OCI-M2 (cell line): Measurements from ENCODE around the gene SORBS1.

Experiments
- DNase-seq: peaks from one replicate; lab custom pipeline; 2025; ENCODE audit not compliant: unreplicated experiment; lab: John Stamatoyannopoulos, UW

The SORBS1 gene

DNA sequence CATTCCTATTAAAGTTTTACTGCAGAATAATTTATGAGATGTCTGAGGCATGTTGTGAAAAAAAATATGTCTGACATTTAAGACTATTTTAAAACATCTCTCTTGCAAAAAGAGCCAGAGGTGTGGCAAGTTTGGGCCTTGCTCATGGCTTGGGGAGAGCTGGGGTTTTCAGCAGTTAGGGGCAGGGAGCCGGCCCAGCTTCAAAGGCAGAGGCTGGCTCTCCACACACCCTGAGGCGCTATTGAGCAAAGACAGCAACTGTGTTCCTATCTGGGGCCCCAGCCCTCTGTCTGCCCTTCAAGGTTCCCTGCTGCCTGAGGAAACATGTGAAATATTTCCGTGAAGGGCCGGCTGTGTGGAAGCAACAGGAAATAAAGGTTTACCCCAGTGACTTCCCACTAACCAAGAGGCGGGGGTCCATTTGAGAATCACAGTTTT, 94.0 kb downstream of the SORBS1 start:
- no peak for DNase-seq

DNA sequence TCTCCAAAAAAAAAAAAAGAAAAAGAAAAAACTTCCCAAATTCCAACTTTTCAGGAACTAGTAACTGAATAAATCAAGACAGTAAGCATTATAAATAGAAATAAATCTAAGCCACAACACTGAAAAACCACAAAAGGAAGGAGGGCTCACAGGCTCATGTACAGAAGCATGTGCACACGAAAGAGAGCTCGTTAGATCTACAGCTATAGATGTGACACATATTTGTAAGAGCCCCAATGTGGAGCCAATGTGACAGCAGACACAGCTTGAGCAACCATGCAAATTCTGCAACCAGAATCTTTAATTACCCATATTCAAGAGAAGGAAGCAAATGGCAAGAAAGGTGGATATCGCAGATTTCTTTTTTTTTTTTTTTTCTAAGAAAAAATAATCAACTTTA, 94.7 kb downstream of the SORBS1 start:
- DNase-seq, result no peak

DNA sequence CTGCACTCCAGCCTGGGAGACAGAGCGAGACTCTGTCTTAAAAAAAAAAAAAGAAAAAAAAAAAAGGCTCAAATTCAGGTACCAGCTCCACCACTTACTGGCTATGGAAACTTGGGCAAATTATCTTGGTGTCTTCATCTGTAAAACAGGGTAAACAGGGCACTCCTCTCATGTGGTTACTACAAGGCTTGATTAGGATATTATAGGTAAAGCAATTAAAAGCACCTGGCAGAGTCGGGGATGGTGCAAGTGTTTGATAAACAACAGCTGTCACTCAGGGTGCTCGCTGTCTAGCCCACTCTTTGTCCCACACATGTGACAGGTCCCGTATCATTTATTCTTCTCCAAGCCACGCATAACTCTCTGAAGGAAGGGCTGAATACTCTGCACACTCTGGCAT, 96.9 kb downstream of the SORBS1 start:
- no peak for DNase-seq

DNA sequence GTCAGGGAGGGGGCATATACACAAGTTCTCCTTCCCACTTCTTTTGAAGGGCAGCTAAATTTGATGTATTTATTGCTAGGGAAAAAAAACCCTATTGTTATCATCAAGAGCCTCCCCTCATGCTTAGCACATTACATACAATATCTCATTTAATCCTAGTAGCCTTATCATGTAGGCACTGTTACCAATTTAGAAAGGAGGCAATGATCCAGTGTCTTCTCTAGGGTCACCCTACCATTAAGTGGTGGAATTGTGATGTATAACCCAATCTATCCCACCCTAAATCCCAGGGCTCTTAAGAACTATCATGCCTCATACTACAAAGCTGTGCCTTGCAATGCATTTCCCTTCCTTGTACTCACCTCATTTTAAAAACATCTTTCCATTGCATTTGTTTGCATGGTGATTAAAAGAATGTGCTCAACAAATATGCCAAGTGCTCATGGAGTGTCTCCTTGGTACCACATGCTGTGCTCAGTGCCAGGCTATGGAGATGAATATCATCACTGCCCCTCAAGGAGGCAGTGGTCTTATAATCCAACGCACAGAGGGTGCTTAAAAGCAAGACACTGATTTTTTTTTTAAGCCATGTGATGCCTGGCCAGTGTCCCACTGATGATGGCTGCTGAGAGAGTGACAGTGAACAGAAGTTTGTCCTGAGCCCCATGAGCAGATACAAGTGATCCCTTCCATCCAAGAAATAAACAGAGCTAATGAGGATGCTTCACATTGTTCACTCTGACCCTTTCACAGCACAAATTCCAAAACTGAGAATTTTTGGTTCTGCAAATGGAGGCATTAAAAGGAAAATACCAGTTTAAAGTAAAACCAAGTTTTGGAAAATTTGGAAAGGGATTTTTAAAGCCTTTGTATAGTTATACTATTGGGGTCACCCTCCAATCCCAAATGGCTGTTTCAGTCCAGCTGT, 98.2 kb downstream of the SORBS1 start:
- DNase-seq, result no peak

DNA sequence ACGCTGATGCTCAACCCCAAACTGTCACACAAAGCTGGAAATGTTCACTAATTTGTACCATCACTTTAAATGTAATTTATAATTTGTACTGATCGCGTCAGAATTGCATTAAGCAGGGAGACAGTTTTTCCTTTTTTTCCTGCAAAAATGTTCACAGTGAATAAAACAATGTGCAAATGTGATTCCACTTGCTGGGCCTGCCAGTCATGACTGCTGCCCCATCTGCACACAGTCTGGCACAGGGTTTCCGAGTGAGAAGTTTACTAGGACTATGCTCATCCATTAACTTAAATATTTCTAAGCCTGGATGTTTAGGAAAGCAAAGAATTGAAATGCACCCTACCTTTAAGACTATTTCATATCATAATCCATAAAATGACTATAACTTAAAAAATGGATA, 99.6 kb downstream of the SORBS1 start:
- no peak for DNase-seq

DNA sequence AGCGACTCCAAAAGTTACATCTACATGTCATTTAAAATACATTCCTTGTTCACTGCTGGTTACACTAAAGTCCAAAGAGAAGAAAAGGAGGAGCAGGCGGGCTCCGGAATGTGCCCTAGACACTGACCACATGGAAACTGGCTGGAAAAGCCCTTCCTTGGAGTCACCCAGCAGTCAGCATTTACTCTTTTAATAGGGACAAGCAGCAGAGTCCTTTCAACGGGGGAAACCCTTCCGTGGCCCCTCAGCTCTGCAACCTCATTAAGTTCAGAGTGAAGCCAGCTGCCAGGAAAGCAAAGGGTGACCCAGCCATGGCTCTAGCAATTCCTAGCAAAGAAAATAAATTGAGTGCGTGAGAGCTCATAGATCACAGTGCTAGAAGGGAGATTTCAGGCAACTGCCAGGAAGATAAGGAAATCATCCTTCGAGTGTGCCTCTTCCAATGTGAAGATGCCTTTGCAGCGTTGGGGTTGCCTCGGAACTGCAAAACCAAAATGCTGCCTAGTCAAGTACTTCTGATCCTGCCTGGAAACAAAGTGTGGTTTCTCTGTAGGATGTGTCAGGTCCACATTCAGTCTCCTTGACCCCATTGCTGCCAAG, 101.6 kb downstream of the SORBS1 start:
- no peak for DNase-seq

DNA sequence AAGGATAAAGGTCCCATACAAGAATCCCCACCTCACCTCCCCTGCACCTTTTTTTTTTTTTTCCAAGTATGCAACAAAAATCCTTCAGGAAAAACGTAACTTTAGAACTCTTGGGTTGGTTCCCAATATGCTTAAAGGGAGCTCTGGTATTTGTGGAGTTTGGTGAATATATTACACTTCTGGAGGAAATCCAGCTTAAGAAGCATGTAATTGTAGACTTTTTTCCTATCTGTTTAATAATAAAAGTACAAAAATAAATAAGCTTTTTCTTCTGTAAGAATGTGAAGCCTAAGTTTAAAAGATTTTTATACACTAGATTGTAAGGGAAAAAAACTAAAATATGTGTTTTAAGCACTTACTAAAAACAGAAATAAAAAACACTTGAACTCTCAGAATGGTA, 102.3 kb downstream of the SORBS1 start:
- no peak for DNase-seq

DNA sequence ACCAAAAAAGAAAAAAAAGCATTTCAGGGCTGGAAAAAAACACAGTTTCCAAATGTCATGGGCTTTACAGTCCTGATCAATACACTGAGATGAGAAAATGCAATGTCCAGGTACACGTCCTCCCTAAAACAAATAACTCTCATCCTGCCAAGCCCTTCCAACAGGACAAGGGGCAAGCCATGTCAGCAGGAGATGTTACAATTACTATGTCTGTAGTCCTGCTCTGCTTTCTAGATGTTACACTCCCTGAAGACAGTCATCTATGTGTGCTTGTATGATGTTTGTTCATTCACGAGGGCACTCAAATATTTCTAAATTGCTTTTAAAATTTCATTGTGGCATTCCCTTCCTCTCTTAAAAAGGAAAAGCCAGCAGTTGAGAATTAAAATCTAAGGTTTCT, 103.2 kb downstream of the SORBS1 start:
- no peak for DNase-seq

DNA sequence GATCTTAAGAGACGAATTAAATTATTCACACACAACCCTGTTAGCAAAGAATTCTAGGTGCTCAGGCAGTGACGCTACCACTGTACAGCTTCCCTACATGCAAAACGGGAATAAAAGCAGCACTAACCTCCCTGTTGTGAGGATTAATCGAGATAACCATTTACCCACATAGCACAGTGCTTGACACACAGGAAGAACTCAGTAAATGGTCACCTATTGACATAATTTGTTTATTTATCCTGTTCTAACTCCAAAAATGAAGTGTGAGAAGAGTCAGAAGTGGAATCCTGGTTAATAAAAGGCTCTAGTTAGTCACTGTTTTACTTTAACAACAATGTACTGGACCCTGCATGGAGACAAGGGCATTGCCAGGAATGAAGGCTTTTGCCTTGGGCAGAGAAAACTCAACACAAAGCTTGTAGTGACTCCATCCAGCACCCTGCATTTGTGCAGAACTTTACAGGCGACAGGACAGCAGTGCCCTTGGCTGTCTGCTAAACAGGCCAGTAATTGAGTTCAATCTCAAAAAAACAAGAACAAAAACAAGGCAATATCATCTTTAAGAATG, 103.8 kb downstream of the SORBS1 start:
- no peak for DNase-seq

DNA sequence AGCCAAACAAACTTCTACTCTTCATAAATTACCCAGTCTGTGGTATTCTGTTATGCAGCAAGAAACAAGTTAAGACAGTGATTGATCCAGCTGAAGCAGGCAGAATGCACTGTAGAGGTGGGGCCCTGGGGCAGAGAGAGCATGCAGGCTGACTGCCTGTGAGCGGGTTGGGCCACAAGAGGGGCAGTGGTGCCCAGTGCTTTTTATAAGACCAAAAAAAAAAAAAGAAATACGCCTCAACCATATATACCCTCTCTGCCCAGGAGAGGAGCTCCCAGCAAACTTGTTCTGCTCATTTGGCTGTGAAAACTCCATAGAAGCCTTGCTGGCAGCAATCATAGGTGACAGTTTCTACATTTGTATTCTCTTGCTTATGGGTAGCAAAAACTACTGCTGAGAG, 104.7 kb downstream of the SORBS1 start:
- no peak for DNase-seq

DNA sequence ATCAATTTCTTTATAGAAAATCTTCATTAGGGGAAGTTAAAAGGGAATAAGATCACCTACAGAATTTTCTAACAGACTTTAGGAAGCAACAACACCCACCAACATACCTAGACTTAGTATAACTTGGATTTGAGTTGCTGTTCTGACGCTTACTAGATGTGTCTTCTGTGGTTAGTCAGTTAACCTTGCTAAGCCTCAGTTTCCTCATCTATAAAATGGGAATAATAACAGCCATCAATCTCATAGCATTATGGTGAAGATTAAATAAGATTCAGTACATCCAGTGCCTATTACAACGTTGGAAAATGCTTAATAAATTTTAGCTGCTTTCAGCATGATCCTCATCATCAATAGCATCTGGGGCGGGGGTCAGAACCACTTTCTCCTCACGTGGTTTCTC, 106.2 kb downstream of the SORBS1 start:
- no peak for DNase-seq

DNA sequence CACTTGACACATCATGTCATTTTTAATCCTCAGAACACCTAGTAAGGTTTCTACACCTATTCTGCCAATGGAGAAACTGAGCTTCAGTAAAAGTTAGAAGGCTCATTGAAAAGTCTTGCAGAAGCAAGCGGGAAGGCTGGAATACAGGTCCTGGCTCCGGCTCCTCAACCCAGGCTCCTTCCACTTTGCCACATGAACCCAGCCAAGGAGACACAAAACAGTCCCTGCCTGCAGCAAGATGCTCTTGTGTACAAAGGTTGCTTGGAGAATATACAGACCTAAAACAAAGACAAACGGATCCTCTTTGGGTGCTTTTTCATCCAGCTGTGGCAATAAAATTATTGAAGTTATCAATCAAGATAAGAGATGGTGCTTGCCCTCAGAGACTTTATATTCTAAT, 106.8 kb downstream of the SORBS1 start:
- no peak for DNase-seq

DNA sequence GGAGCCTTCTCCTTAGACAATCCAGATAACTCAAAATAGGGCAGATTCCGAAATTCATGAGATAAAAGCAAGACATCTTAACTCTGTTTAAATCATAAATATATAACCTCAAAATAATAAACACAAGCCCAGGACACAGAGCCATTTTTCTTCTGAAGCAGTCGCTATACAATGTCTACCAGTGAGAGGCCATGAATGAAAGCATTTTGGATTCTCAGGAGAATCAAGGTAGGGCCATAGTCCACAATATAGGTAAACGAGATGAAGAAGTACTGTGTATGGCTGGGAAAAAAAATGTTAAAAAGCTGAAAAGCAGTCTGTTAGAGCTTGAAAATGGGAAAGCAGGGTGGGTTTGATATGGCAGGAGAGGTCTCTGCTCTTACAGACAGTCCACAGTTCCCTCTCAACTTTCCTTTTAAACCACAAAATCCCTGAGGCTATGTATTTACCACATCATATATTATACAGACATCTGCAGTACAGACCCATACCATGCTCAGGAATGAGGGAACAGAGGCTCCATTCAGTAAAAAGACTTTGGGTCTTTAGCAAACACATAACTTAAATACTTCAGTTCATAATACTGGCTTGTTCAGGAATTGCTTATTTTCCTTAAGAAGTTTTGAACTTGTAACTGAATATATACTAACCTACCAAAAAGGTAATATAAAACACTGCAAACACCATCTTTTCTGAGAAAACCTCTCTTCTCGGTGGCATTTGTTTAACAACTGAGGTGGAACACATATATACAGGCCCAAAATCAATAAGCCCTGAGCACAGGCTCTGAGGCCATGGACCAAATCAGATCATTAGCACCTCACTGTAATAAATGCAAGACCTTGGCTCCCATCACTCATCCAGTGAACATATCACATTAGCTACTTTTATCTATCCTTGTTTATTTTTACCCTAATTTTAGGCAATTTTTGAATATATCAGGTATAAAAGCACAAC, 109.3 kb downstream of the SORBS1 start:
- no peak for DNase-seq

DNA sequence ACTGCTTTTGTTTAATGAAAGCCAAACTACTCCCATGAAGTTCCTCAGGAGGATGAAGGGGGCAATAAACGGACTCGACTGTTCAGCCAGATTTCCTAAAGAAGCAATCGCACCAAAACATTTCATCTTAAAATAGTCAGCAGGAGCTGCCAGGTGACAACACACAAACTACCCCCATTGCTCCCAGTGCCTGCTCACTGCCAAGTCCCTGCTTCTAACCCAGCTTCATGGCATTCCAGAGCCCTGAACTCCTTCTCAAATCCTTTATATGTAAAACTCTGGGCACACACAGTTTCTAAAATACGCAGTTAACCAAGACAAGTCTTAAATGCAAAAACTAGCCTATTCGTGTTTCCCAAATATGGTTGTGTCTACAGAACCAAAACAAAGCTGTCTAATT, 110.0 kb downstream of the SORBS1 start:
- no peak for DNase-seq

DNA sequence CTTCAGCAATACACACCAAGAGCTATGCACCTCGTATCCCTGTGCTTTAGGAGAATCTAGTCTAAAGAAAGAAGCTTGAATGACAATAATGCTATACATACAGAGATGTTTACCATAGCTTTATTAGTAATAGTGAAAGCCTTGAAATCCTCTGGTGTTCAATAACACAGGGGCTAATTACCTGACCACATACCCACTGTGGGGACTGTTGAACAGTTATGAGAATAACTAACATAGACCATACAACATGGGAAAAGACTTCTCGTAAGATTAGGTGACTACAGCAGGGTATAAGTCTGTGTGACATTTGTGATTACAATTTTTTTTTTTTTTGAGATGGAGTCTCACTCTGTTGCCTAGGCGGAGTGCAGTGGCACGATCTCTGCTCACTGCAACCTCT, 111.0 kb downstream of the SORBS1 start:
- no peak for DNase-seq

DNA sequence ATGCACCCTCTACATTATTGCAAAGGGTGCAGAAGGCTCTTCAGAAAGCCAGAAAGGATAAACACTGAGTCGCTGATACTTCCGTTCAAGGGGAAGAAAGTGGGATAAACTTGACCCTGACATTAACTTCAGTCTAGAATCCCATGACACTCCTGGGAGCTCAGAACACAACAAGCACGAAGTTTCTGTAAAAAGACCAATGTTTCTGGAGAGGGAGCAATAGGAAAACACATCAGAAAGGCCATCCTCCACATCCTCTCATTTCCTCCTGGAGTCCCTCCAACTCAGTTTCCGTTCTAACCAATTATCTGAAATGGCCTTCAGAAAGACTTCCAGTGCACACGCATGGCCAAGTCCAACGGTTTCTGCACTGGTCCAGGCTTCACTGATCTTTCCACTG, 113.5 kb downstream of the SORBS1 start:
- DNase-seq, result no peak

DNA sequence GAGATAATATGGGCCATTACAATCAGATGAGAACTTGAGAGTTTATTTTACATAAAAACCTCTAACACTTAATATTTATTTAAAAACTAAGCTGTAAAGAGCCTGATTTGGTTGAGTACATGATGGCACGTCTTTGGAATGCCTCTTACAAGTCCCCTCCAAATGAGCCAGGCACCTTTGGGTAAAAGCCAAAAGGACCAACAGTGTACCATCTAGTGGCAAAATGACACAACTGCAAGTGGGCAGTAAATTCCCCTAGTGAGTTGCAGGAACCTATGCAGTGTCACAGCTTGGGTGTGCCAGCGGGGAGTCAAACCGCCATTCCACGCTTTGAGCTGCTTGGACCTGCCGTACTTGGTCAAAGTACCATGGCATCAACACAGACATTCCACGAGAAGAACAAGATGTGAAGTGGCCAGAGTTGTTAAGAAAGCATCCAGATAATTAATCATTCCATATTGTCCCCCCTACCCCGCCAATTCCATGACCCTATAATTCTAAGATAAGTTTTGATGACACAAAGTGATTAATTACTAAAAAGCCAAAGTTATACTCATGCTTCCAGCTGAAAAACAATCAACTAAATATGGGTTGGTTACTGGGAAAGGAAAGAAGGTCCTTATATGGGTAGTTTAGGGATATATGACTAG, 115.2 kb downstream of the SORBS1 start:
- peak; percentile 50 for DNase-seq

DNA sequence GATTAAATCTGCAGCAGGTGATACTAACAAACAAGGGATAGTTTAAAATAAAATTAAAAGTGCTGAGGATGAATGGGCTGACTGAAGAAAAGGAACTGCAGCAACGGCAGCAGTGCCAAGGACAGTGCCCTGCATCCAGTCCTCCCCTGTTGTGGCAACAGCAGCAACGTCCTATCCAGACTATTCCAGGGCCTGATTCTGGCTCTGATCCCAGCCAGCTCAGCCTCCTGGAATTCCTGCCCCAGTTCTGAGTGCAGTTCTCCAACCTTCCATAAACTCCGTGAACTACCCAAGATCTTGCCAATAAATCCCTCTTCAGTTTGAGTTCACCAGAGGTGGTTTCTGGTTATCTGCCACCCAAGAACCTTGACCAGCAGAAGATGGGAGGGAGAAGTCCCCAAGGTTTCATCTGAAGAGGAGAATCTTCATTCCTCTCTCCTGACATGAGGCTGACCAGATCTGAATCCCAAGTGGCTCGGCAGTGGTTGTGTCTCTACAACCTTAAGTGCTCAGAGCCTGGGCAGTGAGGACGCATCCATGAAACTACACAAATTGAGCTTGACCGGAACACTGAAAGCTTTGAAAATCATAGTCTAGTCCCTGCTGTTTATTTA, 115.8 kb downstream of the SORBS1 start:
- DNase-seq, result no peak

DNA sequence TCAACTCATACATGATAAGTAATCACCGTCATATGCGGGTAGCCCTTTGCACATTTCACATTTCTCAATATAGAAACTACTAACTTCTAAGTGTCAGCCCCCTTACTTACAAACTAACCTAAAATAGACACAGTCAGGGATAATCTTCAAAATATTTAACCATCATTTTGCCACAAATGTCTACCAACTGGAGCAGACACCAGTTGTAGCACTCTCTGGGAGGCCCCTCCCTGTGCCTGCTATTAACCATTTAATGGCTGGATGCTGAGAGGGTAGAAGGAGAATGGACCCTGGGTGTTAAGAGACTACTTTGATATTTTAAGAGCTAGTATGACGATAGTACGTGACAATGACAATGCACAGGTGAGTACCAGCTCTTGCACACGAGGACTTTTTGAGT, 116.4 kb downstream of the SORBS1 start:
- DNase-seq, result no peak

DNA sequence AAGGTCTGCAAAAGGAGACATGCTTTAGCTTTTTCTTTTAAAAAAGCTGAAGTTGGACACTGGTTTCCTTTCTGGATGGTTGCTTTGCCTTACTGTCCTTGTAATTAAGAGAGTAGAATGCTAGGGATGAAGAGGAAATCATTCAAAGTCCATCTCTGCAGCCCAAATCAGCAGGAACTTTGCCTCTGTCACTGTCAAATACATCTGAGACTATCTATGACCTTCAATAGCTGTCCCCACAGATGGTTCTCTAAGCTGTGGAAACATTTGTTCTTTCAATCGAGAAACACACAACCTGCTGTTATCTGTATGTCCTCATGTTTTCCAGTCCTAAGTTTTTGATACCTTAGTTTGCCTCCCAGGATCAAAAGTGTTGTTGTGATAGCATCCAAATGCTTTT, 117.5 kb downstream of the SORBS1 start:
- no peak for DNase-seq
